KOPT-K1 (cell line): ENCODE results near the gene PALLD.

Experiments
- H3K27ac ChIP-seq: fragments of 200-600 bp; sonication (generic); 2 replicates; pipeline ENCODE4 v1.5.1; 2016; ENCODE audit warnings: antibody characterized with exemption, mild to moderate bottlenecking, low read depth, low read length; ENCODE audit not compliant: poor library complexity, severe bottlenecking
- H3K36me3 ChIP-seq: fragments of 200-600 bp; sonication (generic); 2 replicates; pipeline ENCODE4 v1.5.1; 2017; ENCODE audit warnings: antibody characterized with exemption, mild to moderate bottlenecking, low read length, moderate library complexity; ENCODE audit not compliant: insufficient read depth
- H3K9me3 ChIP-seq: fragments of 200-600 bp; sonication (generic); 2 replicates; pipeline ENCODE4 v1.5.1; 2017; ENCODE audit warnings: antibody characterized with exemption, low read length, mild to moderate bottlenecking; ENCODE audit not compliant: insufficient read depth, poor library complexity, severe bottlenecking

The PALLD gene

DNA sequence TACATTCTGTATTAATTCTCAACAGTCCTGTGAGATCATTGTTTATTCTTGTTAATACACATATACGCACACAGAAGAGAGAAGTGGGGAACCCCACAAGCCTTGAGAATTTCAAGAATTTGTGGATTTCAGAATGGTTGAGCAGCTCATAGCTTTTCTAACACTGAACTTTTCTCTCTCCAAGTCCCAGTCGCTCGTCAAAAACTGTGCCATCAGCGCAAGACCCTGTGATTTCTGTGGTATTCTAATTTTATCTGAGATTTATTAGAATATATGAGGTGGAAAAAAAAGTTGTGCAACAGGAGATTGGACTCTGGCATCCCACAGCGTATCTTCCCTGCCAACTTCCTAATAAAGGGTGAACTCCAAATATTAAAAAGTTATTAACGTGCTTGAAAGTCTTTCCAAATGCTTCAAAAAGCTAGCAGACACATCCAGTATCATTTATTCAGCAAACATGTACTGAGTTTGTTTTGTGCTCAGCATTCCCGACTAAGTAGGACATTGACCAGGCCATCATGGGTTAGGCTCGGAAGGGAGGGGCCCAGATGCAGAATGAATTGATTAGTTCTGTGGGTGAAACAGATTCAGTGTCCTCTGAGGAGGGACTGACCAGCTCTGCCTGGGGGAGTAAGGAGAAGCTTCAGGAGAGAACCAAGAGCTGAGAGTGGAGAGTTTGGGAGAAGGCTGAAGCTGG lies 347.6 kb downstream of the PALLD start:
- Histone ChIP-seq H3K9me3 (no peaks in the 10 kb centered on the region), H3K27ac (no peak overlapping the region), H3K36me3 (no peaks in the 10 kb centered on the region)

DNA sequence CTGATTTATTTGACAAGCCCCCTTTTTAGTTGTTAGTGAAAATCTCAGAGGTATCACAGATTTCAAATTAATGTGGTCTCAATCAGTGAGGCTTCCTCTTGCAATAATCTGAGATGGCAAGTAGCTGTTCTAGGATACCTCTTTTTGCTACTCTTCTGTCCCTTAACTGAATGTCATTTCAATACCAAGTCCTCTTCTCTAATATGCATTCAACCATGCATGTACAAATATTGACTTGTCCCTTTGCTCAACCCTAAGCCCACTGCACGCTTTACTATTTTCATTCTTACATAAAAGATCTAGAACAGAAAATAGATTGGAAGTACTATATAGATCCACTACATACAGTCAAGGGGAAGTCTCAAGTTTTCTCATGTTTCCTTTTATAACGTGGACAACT lies 349.0 kb downstream of the PALLD start:
- Histone ChIP-seq H3K36me3 (no peaks in the 10 kb centered on the region), H3K27ac (no peak overlapping the region), H3K9me3 (no peaks in the 10 kb centered on the region)

DNA sequence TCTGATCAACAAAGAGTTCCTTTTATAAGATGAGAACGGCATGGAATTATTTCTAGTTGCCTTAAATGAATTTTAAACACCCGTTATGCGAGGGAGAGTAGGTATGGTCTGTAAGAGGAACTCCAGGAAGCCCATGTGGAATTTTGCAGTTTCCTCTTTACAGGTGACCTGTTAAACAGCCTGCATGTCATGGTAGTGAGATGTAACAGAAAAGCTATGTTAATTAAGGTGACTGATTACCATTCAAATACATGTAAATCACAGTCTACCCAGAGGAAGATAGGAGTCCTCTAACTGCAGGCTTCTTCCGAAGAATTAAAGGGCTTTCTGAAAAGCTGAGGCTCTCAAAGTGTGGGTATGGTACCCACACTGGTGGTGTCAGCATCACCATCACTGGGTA lies 349.6 kb downstream of the PALLD start:
- Histone ChIP-seq H3K36me3 (no peaks in the 10 kb centered on the region), H3K9me3 (no peaks in the 10 kb centered on the region), H3K27ac (no peak overlapping the region)

DNA sequence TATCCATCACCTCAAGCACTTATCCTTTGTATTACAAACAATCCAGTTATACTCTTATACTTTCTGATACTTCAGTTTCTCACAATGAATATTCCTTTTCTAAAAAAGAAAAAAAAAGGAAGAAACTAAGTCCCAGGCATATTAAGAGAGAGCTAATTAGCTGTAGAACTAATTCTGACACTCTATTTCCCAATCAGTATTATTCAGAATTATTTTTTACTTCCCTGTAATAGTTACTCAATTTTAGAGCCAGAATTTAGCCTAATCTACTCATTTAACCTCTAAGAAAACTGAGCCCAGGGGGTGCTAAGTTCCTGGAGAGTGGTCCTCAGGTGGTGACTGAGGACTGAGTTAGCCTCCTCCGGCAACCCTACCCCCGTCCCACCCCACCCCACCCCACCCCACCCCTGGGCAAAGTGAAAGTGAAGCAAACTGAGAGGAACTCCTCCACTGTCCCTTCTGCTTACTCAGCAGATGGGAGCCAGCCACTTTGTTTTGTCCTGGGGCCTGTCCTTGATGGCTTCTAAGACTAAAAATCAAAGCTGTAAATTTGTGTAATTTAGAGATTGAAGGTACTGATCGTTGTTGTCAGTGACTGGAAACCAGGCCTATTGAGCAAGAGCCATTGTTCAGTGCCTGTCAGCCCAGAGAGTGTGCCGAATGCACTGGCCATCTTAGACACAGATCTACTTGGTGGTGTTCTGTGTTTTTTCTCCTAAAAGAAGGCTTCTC lies 351.1 kb downstream of the PALLD start:
- Histone ChIP-seq H3K27ac (peak overlapping the region; percentile 83), H3K36me3 (no peaks in the 10 kb centered on the region), H3K9me3 (no peaks in the 10 kb centered on the region)

DNA sequence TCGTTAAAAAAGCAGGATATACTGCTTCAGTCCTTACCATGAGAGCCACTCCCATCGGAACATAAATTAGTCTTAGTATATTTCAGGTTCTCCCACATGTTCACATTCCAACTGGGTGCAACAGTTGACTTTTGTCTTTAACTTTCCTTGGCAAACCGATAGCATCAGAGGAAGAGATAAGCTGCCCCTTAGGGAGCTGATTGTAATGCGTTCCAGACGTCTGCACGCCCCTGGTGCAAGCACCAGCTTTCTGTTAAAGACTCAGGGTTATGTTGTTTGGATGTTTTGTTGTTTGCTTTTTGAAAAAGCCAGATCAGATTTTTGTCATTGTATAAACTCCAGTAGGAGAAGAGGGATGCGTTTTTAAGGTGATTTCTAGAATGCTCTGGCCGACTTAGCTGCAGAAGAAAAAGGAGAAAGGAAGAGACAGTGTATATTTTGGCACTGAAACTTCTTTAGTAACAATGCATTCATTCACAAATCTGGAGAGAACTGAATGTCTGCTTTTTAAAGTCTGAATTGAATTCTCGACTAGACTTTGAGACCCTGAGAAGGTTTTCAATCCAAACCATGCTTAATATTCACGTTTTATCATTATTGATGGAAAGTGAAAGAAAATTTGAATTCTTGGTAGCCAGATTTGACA lies 352.3 kb downstream of the PALLD start:
- Histone ChIP-seq H3K27ac (peak overlapping the region; percentile 83), H3K9me3 (no peaks in the 10 kb centered on the region), H3K36me3 (no peaks in the 10 kb centered on the region)

DNA sequence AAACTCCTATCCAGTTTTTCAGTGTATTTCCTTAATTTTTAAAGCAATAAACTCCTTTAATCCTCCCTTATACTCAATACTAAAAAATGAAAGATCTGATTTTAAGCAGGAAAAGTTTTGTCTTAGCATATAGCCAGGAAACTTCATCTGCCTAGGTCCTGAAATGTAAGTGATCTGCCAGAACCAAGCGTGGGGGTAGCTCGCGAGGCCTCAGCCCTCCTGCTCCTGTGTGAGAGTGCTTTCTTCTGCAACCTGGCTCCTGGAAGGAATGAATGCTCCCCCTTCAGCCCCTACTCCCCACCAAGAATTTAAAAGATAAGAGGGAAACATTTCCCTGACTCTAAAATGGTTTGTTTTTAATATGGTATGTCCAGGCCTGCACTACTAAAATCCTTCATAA lies 353.1 kb downstream of the PALLD start:
- H3K9me3 ChIP-seq = no peaks in the 10 kb centered on the region
- no peaks in the 10 kb centered on the region for H3K36me3 ChIP-seq
- peak overlapping the region; percentile 83 for H3K27ac ChIP-seq

DNA sequence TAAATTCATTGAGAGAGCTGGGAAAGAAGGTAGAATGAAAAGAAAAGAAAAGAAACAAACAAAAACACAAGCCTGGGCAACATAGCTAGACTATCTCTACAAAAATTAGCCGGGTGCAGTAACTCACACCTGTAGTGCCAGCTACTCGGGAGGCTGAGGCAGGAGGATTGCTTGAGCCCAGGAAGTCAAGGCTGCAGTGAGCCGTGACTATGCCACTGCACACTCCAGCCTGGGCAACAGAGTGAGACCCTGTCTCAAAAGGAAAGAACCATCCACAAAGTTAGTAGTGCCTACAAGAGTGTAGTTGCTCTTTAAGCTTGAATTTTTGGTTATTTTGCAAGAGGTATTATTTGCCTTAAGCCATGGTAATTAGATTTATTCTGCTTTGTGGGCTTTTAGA lies 355.5 kb downstream of the PALLD start:
- H3K36me3 ChIP-seq = no peaks in the 10 kb centered on the region
- H3K9me3 ChIP-seq = no peaks in the 10 kb centered on the region
- peak overlapping the region; percentile 58 for H3K27ac ChIP-seq

DNA sequence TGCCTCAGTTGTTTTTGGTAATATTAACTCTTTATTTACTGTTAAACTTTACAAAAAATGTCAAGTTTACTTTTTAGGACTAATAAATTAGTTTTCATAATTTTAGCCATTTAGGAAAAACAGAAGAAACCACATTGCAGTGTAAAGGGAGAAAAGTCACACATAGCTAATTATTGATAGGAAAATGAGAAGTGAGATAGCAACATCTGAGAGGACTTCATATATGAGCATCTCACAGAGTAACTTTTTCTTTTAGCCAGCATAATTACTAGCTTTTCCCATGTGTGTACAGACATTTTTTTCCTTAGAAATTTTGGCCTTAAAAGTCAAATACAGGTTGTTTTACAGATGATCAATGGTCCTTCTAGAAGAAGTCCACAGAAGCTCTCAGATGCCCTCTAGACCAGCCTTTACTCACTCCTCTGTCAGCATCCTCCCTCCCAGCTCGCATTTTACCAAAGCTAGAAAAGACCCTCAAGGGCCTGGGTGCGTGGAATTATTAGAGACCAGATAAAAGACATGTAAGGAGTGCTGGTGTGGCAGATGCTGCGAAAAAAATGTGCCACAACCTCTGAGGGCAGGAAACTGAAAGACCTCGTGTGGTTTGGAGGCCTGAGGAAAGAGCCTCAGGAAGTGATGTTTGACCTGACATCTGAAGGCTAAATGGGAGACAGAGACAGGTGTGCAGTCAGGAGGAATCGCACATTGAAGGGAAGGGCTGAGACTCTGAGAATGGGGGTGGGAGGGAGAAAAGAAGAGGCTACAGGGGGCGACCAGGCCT lies 356.3 kb downstream of the PALLD start:
- Histone ChIP-seq H3K9me3 (no peaks in the 10 kb centered on the region), H3K27ac (peak overlapping the region; percentile 58)

DNA sequence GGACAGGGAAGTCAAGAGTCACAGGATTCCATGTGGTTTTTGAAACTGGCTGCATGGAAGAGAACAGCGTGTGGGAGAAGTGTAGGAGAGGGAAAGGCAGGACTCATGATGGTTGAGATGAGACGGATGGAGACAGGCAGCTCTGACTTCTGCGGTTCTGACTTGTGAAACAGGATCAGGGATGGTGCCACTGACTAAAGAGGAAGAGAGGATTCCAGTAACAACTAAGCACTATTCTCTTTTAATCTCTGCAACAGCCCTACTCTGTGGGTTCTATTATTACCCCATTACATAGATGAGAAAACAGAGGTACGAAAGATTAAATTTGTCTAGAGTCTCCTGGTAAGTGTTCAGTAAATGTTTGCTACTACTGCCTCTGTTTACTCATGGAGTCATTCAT lies 356.9 kb downstream of the PALLD start:
- no peaks in the 10 kb centered on the region for H3K36me3 ChIP-seq
- H3K9me3 ChIP-seq = no peaks in the 10 kb centered on the region
- H3K27ac ChIP-seq = peak overlapping the region; percentile 58

More for the DNA sequence above, 356.3 kb downstream of the PALLD start:
- no peaks in the 10 kb centered on the region for H3K36me3 ChIP-seq

DNA sequence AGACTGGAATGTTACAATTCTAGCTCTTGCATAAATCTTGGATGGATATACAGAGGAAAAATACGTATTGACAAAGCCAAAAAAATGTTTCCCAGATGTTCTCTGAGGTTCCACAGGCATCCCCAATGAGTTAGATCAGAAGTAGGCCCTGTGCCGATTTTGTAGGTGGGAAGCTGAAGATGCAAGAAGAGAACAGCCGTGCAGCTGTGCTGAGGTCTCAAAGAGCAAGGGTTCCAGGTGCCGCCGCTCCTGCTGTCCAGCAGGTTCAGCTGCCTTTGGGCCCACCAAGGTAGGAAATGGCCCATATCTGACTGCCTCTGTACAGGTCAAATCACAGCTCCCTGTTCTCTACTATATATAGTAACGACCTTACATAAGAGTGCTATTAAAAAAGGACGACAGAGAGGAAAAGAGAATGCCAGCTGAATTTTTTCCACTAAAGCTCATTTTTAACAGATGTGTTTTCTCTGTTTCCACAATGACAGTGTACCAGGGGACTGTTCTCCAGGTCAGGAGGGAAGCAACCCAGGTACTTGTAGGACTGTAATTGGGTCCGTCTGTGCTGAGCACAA lies 357.6 kb downstream of the PALLD start:
- Histone ChIP-seq H3K27ac (no peak overlapping the region), H3K9me3 (no peaks in the 10 kb centered on the region), H3K36me3 (no peaks in the 10 kb centered on the region)

DNA sequence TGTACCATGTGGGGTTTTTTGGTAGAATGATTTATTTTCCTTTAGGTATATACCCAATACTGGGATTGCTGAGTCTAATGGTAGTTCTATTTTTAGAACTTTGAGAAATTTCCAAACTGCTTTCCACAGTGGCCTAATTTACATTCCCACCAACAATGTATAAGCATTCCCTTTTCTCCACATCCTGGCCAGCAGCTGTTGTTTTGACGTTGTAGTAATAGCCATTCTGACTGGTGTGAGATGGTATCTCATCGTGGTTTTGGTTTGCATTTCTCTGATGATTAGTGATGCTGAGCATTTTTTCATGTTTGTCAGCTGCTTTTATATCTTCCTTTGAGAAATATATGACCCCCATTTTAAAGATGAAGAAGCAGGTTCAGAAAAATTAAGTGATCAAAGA lies 359.5 kb downstream of the PALLD start:
- Histone ChIP-seq H3K36me3 (no peaks in the 10 kb centered on the region), H3K9me3 (no peaks in the 10 kb centered on the region), H3K27ac (peak overlapping the region; percentile 10)

DNA sequence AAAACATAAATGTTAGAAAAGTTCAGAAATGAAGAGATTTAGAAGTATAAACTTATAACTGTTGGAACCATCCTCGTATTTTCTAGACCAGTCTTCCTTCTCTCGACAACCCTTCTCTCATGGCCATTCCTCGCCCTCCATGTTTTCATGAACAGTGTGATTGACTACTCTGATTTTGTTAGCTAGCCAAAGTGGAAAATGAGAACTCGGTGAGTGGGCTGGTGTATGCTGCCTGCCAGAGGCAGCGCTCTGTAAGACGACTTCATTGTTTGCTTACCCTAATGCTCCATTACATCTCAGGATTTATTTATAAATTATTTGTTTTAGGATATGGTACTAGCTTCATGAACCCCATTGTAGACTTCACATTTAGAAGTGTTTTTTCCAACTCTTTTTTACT lies 360.2 kb downstream of the PALLD start:
- peak overlapping the region; percentile 10 for H3K27ac ChIP-seq
- no peaks in the 10 kb centered on the region for H3K36me3 ChIP-seq
- no peaks in the 10 kb centered on the region for H3K9me3 ChIP-seq

DNA sequence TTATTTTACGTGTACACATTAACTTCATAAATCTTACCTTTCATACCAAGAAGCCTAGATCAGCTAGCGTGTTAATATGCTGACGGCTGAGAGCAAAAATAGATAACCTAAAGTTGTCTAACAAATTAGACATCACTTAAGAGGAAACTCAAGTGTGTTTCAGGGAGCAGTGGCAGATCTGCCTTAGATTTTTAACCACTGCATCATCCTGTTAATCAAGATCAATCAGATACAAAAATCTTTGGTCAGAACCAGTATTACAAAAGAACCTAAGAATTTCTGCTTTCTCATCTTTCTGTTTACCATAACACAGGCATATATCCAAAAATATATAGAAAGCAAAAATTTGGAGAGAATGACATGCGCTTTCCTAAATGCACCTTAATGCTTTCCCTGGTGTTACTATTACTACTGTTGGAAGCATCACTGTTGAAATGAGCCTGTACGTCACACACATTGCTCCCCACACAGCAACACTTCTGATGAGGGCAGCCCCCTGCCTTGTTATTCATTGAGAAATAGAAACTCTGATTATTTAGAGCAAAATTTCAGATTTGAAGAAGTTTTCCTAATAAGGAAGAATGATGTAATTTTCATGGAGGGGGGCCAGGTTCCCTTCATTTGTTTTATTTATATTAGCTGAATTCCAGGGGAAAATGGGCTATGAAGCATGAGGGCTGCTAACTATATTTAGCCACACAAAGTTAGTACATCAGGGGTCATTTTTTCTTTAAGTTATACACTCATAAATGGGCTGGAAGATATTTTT lies 360.9 kb downstream of the PALLD start:
- Histone ChIP-seq H3K9me3 (no peaks in the 10 kb centered on the region), H3K36me3 (no peaks in the 10 kb centered on the region), H3K27ac (no peak overlapping the region)

DNA sequence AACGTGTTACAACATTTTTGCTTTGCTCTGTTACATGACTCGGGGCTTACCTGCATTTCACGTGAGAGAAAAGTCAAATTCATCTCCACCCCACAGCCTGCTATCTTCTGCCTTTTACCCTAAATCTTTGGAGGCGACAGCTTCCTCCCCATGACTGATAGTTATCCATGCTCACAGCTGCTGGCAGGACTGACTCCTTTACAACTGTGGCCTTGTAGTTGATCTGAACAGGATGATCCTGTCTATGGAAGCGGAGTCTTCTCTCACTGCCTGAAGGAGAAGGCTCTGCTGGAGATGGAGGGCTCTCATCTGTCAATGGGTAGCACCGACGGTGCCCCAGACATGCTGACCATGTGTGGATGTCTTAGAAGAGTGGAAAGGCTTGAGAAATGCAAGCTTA lies 362.2 kb downstream of the PALLD start:
- no peak overlapping the region for H3K27ac ChIP-seq
- peaks cover 5% of the 10 kb centered on the region for H3K9me3 ChIP-seq
- no peaks in the 10 kb centered on the region for H3K36me3 ChIP-seq
